GM21447 (cell line): ENCODE measurements around the gene PMM2.
"Not testable (repeated sequence)": the region's sequence is repeated elsewhere in the genome, so short reads cannot be mapped to it uniquely, and the experiment has no call there.

Source experiments
- ATAC-seq: cut with Tn5 transposase; IDR thresholded peaks from one replicate; pipeline ENCODE4 v1.9.1; 2021; ENCODE audit not compliant: unreplicated experiment

Gene PMM2

DNA sequence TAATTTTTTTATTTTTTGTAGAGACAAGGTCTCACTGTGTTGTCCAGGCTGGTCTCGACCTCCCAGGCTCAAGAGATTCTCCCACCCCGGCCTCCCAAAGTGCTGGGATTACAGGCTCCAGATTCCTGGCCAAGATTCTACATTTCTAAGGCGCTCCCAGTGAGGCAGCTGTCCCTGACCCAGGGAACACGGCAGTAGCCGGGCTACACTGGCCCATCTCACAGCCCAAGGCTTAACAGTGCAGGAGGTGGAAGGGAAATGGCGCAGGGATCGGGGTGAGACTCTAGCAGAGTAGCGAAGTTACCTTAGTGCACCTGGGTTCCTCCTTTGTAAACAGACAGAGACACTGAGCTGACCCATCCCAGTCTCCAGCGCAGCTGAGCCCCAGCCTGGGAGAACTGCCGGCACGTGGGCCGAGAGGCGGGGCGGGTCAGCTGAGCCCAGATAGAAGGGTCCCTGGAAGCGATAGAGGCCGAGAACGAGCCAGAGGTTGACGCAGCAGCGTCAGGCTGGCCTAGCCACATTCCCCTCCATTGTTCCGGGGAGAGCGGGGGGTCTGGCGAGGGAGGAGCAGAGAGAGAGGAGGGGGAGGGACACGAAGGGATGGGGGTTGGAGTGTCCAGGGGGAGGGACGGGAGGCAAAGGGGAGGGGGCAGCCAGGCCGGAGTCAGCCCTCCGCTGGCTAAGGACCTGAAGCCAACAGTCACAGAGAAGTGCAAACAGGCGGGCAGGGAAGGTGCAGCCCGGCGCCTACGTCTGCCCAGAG, 68.7 kb downstream of the PMM2 start:
- no peak for ATAC-seq

DNA sequence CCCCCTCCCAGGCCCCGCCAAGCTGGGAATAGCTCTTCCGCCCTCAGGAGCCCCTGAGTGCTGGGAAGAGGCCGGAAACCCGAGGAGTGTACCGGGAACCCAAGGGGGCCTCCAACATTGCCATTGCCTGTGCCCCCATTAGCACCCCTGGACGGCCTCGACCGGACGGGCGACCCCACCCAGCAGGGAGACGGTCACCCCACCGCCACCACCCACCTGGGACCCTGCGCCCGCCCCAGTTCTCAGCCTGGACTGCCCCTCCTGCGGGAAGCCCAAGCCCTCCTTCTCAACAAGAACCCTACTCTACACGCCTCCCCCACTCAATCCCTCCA, 69.2 kb downstream of the PMM2 start:
- ATAC-seq, result no peak

DNA sequence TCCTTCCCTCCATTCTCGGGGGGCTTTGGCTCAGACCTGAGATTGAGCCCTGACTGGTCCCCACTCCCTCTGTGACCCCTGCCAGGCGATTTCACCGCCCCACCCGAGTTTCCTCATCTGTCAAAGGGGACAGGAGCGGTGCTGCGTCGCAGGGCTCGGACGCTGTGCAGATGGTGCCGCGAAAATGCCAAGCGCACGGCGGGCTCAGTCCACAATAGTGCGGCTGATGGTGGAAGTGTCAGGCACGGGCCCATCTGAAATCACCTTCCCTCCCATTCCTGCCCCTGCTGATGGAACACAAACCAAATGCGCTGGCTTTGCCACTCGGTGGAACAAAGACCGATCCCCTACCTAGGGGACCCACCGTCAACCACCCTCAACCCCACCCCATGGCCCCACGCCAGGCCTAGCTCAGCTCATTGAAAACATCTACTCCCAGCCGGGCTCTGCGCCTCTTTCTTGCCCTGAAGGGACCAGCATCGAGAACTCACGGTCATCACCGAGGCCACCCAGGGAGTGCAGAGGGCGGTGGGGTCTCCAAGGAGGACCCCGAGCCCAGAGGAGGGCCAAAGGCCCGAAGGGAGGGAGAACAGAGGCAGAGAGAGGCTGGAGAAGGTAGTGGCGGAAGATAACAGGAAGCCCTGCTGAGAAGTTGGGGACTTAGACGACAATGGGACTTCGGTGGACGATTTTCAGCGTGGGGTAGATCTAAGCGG, 69.7 kb downstream of the PMM2 start:
- ATAC-seq, result no peak

DNA sequence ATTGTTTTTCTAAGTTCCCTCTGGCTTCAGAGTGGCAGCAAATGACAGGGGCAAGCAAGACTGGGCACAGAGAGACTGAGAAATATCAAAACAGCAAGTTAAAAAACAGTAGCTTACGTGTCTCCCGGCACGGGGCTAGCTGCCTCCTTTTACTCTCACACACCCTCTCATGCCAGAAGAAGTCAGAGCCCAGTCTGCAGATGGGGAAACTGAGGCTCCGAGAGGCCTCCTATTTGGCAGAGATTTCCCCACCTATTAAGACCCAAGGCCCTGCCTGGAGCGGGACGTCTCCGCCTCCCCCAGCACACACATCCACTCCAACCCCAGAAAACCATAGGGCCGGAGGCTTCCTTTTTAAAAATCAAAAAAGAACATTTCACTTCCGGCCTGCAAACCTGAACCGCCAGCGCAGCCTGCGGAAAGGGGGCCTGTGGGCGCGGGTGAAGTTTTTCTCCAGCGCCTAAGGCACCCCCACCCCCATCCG, 70.3 kb downstream of the PMM2 start:
- ATAC-seq, result no peak

DNA sequence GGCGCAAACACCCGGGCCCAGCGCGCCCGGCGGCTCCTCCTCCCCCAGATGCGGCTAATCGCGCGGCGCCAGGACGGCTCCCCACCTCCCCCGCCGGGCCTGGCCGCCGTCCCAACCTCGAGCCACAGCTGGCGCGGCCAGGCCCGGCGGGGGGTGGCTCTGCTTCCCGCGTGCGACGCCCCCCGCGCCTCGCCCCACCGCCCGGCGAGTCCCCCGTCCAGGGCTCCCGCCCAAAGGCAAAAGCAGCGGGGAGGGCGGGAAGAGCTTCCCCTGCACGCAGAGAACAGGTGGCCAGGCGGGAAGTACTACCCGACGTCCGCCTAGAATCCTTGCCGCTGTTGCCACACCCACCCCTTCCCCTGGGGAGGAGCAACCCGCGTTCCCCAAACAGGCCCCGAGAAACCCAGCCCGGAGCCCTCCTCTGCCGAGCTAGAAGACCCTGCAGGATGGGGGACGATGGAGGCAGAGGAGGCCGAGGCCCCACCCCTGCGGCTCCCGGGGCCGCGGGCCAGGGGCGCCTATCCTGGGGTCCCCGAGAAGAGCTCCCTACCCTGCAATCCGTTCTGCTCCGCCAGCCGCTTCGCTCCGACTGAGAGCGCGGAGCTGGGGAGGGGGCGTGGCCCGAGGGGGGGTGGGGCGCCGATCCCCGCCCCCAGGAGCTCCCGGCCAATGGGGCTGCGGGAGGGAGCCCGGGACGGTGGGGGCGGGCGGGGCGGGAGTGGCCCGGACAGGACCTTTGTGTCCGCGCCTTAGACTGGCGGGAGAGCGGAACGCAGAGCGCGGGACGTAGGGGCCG, 71.0 kb downstream of the PMM2 start, which contains the start of gene CARHSP1:
CARHSP1 (minus strand) TSS at position 591 of the 796 bp plus-strand sequence. CDS start 9,678 bp downstream, outside the sequence.
- ATAC-seq, result peak; percentile 69

DNA sequence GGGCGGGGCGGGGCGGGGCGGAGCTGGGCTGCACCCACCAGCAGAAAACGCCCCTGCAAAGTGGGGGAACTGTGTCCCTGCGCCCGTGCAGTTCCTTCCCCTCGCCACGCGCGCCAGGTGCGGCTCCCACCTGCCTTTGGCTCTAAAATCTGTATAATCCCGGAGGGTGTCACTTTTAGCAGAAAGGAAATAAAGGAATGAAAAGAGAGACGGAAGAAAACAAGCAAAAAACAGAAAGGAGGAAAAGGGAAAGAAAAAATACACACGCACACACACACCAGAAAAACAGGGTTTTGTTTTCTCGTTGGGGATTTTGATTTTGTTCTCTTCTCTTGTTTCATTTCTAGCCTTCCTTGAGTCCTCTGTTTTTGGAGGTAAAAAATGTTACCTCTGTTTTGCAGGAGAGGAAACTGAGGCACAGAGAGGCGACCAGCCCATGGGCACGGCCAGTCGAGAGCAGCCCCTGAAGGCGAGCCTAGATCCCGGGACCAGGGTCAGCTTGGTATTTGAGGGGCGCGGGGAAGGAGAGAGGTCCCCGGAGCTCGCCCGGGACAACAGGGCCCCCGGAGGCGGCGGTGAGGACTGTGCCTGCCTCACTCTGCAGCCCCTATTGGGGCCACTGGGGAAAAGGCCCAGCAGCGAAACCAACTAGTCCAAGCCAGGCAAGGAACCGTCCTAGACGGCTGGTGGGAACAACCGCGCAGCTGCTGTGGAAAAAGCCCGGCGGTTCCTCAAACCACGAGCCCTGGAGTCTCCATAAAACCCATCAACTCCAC, 71.8 kb downstream of the PMM2 start:
- no peak for ATAC-seq

DNA sequence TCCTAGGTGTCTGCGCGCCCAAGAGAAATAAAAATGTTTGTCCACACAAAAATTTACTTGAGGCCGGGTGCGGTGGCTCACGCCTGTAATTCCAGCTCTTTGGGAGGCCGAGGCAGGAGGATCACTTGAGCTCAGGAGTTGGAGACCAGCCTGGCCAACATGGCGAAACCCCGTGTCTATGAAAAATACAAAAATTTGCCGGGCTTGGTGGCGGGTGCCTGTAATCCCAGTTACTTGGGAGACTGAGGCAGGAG, 72.3 kb downstream of the PMM2 start:
- not testable (repeated sequence) for ATAC-seq

DNA sequence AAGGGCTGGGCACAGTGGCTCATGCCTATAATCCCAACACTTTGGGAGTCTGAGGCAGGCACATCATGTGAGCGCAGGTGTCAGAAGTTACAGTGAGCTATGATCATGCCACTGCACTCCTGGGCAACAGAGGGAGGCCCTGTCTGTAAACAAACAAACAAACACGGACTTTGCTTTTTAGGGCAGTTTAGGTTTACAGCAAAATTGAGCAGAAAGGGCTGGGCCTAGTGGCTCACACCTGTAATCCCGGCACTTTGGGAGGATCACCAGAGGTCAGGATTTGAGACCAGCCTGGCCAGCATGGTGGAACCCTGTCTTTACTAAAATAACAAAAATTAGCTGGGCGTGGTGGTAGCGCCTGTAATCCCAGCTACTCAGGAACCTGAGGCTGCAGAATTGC, 74.4 kb downstream of the PMM2 start:
- no peak for ATAC-seq

DNA sequence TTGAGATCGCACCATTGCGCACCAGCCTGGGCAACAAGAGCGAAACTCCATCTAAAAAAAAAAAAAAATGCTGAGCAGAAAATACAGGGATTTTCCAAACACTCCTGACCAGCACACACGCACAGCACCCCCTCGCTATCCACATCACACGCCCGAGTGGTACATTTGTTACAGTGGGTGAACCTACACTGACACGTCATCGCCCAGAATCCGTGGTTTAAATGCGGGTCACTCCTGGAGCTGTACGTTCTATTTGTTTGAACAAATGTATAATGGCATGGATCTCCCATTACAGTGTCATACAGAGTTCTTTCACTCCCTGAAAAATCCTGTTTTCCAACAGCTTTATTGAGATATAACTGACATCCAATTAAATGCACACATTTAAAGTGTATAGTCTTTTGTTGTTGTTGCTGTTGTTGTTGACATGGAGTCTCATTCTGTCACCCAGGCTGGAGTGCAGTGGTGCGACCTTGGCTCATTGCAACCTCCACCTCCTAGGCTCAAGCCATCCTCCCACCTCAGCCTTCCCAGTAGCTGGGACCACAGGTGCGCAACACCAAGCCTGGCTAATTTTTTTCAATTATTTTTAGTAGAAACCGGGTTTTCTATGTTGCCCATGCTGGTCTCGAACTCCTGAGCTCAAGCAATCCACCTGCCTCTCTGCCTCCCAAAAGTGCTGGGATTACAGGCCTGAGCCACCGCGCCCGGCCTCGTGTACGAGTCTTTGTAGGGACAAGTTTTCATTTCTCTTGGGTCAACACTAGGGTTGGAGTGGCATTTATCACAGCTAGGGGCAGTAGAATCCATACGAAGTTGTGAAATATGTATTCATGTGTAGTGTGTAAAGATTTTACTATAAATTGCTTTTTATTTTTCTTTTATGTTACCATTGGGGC, 75.6 kb downstream of the PMM2 start:
- no peak for ATAC-seq

DNA sequence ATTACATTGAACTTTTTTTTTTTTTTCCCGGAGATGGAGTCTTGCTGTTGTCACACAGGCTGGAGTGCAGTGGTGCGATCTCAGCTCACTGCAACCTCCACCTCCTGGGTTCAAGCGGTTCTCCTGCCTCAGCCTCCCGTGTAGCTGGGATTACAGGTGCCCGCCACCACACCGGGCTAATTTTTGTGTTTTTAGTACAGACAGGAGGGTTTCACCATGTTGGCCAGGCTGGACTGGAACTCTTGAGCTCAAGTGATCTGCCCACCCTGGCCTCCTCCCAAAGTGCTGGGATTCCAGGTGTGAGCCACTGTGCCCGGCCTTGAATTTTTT, 76.2 kb downstream of the PMM2 start:
- ATAC-seq, result not testable (repeated sequence)

DNA sequence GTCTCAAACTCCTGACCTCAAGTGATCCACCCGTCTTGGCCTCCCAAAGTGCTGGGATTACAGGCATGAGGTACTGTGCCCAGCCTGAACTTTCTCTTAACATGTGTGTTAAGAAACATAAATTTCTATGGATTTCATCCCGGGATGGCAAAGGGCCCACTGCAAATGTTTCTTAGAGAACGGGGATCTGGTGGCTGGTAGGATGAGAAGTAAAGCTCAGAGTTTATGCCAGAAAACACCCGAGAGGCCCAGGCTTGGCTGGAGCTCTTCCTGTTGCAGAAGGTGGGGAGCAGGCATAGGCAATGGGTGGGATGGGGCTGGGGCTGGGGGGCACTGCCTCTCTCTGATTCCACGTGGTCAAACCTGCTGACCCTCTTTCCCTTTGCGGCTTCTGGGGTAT, 76.7 kb downstream of the PMM2 start:
- ATAC-seq, result no peak

DNA sequence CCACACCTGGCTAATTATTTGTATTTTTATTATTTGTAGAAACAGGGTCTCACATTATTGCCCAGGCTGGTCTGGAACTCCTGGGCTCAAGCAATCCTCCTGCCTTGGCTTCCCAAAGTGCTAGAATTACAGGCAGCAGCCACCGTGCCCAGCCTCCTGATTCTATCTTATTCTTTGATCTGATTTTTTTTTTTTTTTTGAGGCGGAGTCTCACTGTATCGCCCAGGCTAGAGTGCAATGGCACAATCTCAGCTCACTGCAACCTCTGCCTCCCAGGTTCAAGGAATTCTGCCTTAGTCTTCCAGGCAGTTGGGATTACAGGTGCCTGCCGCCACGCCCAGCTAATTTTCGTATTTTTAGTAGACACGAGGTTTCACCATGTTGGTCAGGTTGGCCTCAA, 77.7 kb downstream of the PMM2 start:
- not testable (repeated sequence) for ATAC-seq

DNA sequence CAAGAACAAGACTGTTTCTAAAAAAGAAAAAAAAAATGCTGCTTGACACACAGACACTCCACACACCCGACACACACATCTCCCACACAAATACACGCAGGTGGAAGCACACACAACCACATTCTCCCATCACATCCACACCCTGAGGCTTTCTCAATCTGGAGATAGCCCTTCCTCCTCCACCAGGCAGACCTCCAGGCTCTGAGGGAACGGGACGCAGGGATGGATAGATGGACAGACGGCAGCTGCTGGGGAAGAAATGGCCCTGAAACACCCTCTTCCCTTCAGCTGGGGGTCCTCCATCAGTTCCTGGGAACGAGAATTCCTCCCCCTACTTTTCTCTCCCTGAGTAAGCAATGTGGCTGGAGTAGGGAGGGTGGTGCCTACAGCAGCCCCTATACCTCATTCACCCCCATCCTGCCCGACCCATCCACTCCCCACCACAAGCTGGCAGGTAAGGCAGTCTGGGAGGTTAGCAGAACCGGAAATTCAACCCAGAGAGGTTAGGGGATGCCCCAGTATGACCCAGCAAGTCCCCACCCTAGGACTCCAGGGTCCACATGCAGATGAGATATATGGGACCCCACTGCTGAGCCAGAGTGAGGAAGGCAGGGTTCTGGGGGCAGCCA, 80.4 kb downstream of the PMM2 start:
- ATAC-seq, result no peak

DNA sequence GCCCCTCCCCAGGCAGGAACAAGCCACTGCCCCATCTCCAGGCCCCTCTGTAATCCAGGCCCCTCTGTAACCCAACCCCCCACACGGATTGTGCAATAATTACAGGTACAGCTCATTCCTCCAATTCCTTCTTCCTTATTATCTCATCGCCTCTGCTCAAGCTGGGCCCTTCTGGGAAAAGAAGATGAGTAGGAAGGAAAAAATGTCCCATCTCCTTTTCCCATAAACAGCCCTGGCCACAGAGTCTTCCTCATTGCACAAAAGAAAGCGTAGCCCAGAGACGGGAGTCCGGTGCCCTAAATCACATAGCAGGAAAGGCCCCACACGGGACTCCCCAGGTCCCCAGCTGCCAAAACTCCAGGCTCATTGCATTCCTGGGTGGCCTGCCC, 80.9 kb downstream of the PMM2 start:
- no peak for ATAC-seq

DNA sequence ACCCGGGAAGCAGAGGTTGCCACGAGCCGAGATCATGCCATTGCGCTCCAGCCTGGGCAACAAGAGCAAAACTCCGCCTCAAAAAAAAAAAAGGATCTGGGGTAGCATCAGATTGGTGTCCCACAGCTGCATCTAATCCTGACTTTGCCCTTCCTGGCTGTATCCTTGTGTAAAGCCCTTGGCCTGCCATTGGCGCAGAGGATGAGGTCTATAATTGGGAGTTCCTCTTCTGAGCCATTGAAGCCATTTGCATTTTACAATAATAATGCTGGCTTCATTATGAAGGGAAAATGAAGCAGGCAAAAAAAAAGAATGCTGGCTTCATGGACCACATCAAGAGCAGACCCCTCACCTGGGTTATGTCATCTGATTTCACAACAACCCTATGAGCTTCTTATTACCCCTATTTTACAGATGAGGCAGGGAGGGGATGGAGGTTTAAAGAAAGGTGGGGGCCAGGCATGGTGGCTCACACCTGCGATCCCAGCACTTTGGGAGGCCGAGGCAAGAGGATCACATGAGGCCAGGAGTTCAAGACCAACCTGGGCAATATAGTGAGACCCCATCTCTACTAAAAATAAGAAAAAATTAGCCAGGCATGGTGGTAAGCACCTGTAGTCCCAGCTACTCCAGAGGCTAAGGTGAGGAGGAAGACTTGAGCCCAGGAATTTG, 83.3 kb downstream of the PMM2 start:
- no peak for ATAC-seq

DNA sequence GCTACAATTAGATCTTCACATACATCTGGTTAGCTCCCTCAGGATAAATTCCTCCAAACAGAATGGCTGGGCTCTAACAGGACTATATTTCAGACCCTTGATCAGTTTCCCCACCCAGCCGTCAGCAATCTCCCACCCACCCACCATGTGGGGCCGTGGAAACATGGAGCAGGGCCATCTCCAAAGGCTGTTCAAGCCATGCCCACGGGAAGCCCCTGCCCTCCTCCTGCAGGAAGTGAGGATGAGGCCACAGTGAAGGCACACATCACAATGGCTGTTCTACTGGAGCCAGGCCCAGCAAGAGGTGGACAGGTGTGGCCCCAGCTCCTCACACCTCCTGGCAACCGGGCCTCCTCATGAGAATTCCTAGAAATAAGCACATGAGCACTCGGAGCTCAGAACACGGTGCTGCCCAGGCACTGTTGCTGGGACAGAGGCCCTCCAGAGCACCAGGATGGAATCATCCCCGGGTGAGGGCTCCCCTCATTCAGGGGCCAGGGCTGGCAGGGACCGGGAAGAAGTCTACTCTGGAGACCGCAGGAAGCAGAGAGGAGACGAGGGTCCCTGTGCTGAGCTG, 84.5 kb downstream of the PMM2 start, which contains the start of gene LITAFD:
LITAFD (plus strand) TSS at position 311 of the 577 bp plus-strand sequence. CDS start 2,005 bp downstream, outside the sequence.
- ATAC-seq, result no peak

DNA sequence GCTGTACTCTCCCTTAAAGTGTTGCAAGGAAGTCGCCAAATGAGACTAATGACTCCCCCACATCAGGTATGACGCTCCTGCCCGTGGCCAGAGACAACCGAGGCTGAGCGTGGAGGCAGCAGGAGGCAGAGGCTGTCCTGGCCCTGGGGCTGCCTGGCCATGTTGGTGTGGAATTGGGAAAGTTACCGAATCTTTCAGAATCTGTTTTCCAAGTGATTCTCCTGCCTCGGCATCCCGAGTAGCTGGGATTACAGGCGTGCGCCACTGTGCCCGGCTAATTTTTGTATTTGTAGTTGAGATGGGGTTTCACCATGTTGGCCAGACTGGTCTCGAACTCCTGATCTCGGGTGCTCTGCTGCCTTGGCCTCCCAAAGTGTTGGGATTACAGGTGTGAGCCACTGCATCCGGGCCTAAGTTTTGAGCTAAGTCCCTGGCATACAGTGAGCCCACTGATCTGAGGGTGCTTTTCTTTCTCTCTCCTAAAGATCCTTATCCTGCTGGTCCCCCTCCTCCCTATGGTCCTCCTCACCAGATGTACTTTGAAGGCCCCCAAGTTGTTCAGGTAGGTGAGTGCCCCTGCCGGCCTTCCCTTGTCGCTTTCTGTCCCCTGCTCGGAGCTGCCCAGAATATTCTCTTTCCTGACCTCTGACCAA, 85.2 kb downstream of the PMM2 start:
- no peak for ATAC-seq
